ENCODE results near the gene AMMECR1L.

DNA sequence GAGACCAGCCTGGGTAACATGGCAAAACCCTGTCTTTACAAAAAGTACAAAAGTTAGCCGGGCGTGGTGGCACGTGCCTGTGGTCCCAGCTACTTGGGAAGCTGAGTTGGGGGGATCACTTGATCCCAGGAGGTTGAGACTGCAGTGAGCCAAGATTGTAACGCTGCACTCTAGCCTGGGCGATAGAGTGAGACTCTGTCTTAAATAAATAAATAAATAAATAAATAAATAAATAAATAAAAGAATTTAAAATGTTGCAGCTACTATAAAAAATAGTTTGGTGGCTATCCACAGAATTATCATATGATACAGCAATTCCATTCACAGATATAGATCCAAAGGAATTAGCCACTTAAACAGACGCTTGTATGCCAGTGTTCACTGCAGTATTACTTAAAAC, 49.6 kb upstream of the AMMECR1L start:
- TF ChIP-seq, protein P1, sequence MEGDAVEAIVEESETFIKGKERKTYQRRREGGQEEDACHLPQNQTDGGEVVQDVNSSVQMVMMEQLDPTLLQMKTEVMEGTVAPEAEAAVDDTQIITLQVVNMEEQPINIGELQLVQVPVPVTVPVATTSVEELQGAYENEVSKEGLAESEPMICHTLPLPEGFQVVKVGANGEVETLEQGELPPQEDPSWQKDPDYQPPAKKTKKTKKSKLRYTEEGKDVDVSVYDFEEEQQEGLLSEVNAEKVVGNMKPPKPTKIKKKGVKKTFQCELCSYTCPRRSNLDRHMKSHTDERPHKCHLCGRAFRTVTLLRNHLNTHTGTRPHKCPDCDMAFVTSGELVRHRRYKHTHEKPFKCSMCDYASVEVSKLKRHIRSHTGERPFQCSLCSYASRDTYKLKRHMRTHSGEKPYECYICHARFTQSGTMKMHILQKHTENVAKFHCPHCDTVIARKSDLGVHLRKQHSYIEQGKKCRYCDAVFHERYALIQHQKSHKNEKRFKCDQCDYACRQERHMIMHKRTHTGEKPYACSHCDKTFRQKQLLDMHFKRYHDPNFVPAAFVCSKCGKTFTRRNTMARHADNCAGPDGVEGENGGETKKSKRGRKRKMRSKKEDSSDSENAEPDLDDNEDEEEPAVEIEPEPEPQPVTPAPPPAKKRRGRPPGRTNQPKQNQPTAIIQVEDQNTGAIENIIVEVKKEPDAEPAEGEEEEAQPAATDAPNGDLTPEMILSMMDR (IDR thresholded peaks at IDR 0.05): no peak
- TF ChIP-seq POLR2A (IDR thresholded peaks at IDR 0.05; ENCODE audit: low read depth): no peak
